Measurements from ENCODE around the gene DPCD. TPM values are rescaled to one million over a fixed set of nuclear protein-coding genes. Genes with fewer than 3 reads are reported as not detected.

Gene DPCD
- total RNA-seq, 1 donor from 2014 or later: 1.3 TPM

GRCh38 chr10:101611096-101611905 is 23.2 kb downstream of the DPCD start:
- no peaks in the 10 kb centered on the region for H3K4me1 ChIP-seq
- no peaks in the 10 kb centered on the region for H3K27me3 ChIP-seq
- intact Hi-C loops (cut with DNase I): no loop called here
- no peaks in the 10 kb centered on the region for H3K9me3 ChIP-seq
- H3K27ac ChIP-seq: no peak overlapping the region
- no peak overlapping the region for H3K4me3 ChIP-seq
- DNase-seq (ENCODE audit: low spot score in 2 of 2): no peak
- H3K36me3 ChIP-seq: peaks cover 25 to 61% of the 10 kb centered on the region in 2 donors
- TF ChIP-seq CTCF (IDR thresholded peaks at IDR 0.05): no peak

- no peak overlapping the region for H3K4me3 ChIP-seq
- no peaks in the 10 kb centered on the region for H3K27me3 ChIP-seq
- H3K9me3 ChIP-seq: no peaks in the 10 kb centered on the region
- no peak overlapping the region for H3K27ac ChIP-seq
- intact Hi-C loops (cut with DNase I): no loop called here
- DNase-seq (ENCODE audit: low spot score in 2 of 2): no peak
- no peaks in the 10 kb centered on the region for H3K4me1 ChIP-seq
- peaks cover 29 to 67% of the 10 kb centered on the region in 2 donors for H3K36me3 ChIP-seq
- TF ChIP-seq CTCF (IDR thresholded peaks at IDR 0.05): no peak
Observed at GRCh38 chr10:101612086-101612485, 24.0 kb downstream of the DPCD start.

- Histone ChIP-seq H3K36me3 (peaks cover 29 to 66% of the 10 kb centered on the region in 2 donors), H3K27ac (no peak overlapping the region), H3K27me3 (no peaks in the 10 kb centered on the region), H3K4me1 (no peaks in the 10 kb centered on the region), H3K4me3 (no peak overlapping the region), H3K9me3 (no peaks in the 10 kb centered on the region)
- intact Hi-C loops (cut with DNase I): no loop called here
- TF ChIP-seq CTCF (IDR thresholded peaks at IDR 0.05): no peak
- DNase-seq (ENCODE audit: low spot score in 2 of 2): no peak
Observed at GRCh38 chr10:101612872-101613271, 24.8 kb downstream of the DPCD start.

- Histone ChIP-seq H3K27me3 (no peaks in the 10 kb centered on the region), H3K9me3 (no peaks in the 10 kb centered on the region), H3K4me3 (no peak overlapping the region), H3K36me3 (peaks cover 29 to 61% of the 10 kb centered on the region in 2 donors), H3K4me1 (no peaks in the 10 kb centered on the region), H3K27ac (no peak overlapping the region)
- intact Hi-C loops (cut with DNase I): no loop called here
- no peak for DNase-seq (ENCODE audit: low spot score in 2 of 2)
- no peak for TF ChIP-seq CTCF (IDR thresholded peaks at IDR 0.05)
Observed at GRCh38 chr10:101613646-101614045, 25.5 kb downstream of the DPCD start.

- Histone ChIP-seq H3K27me3 (no peaks in the 10 kb centered on the region), H3K4me1 (no peaks in the 10 kb centered on the region), H3K36me3 (peaks cover 18 to 61% of the 10 kb centered on the region in 2 donors), H3K9me3 (no peaks in the 10 kb centered on the region), H3K4me3 (no peak overlapping the region), H3K27ac (no peak overlapping the region)
- DNase-seq (ENCODE audit: low spot score in 2 of 2): no peak
- no peak for TF ChIP-seq CTCF (IDR thresholded peaks at IDR 0.05)
- intact Hi-C loops (cut with DNase I): no loop called here
Observed at GRCh38 chr10:101614663-101615524, 26.8 kb downstream of the DPCD start.
